Vagina (tissue), 2 donors: ENCODE measurements around the gene SLC39A9. TPM values are rescaled to one million over a fixed set of nuclear protein-coding genes. Genes with fewer than 3 reads are reported as not detected.
A peak's percentile ranks its signal among the peaks of the same experiment; 100 is the strongest.

Source experiments
- DNase-seq, 2 donors: peaks; one replicate each; pipeline ENCODE4 v3.0.0-alpha.2; 2017; ENCODE audit errors: extremely low spot score in 2 of 2
- H3K27ac ChIP-seq: fragments of 200-600 bp; sonication (generic); one replicate; pipeline ENCODE4 v1.5.1; 2019
- H3K27me3 ChIP-seq: fragments of 200-600 bp; sonication (generic); one replicate; pipeline ENCODE4 v1.5.1; 2019
- H3K36me3 ChIP-seq, 2 donors: fragments of 200-600 bp; sonication (generic); one replicate each; pipeline ENCODE4 v1.5.1; 2017 to 2019
- H3K4me1 ChIP-seq: fragments of 200-600 bp; sonication (generic); one replicate; pipeline ENCODE4 v1.5.1; 2019
- H3K4me3 ChIP-seq, 2 donors: fragments of 200-600 bp; sonication (generic); 1 replicate in 1 of 2; 2 replicates in 1 of 2; pipeline ENCODE4 v1.5.1; 2016 to 2019
- H3K9me3 ChIP-seq: fragments of 200-600 bp; sonication (generic); one replicate; pipeline ENCODE4 v1.5.1; 2019
- CTCF ChIP-seq, 3 experiments: fragments of 450-650 bp in 2 of 3; fragments of 200-600 bp in 1 of 3; sonication (generic) in 1 of 3; IDR thresholded peaks; one replicate each; pipeline ENCODE4 v1.5.1; 2017 to 2019; ENCODE audit warnings: antibody characterized with exemption in 3 of 3, mild to moderate bottlenecking in 2 of 3, moderate library complexity in 2 of 3
- POLR2A ChIP-seq, 2 donors: fragments of 450-650 bp; IDR thresholded peaks; one replicate each; pipeline ENCODE4 v1.6.1; 2017; ENCODE audit warnings: antibody characterized with exemption in 2 of 2, mild to moderate bottlenecking in 2 of 2, moderate library complexity in 2 of 2
- POLR2AphosphoS5 ChIP-seq, 2 donors: sonication (generic); formaldehyde crosslinking; IDR thresholded peaks; one replicate each; pipeline ENCODE4 v1.9.0; 2017; ENCODE audit warnings: antibody characterized with exemption in 2 of 2, mild to moderate bottlenecking in 2 of 2, low read depth in 1 of 2; ENCODE audit not compliant: insufficient read depth in 1 of 2
- intact Hi-C: fragments of 100-400 bp; cut with DNase I; formaldehyde crosslinking; loops from one replicate; pipeline ENCODE4 v1.15.1; 2023
- total RNA-seq: library from RNA; depleted of rRNA; stranded (reverse); fragments of >200 nt; gene quantifications from one replicate; pipeline ENCODE4 v1.2.3, GENCODE V29; 2016

The SLC39A9 gene
- total RNA-seq, 1 donor from 2014 or later: 46.7 TPM

- Histone ChIP-seq H3K4me3 (no peak overlapping the region), H3K36me3 (peaks cover 0 to 3% of the 10 kb centered on the region in 2 donors), H3K9me3 (no peaks in the 10 kb centered on the region), H3K27ac (no peak overlapping the region), H3K27me3 (no peaks in the 10 kb centered on the region), H3K4me1 (no peaks in the 10 kb centered on the region)
- TF ChIP-seq CTCF (IDR thresholded peaks at IDR 0.05) (no peak), POLR2A (IDR thresholded peaks at IDR 0.05) (no peak), POLR2AphosphoS5 (IDR thresholded peaks at IDR 0.05; ENCODE audit: insufficient read depth in 1 of 2, low read depth in 1 of 2) (no peak)
- DNase-seq: no peak
- intact Hi-C loops: no loop called here
These were observed 50.7 kb downstream of the SLC39A9 start for GRCh38 chr14:69449216-69449615.

GRCh38 chr14:69451941-69452340 lies 53.4 kb downstream of the SLC39A9 start:
- intact Hi-C loops: no loop called here
- H3K4me3 ChIP-seq: no peak overlapping the region
- no peaks in the 10 kb centered on the region for H3K27me3 ChIP-seq
- DNase-seq: no peak
- peaks cover 0 to 19% of the 10 kb centered on the region in 2 donors for H3K36me3 ChIP-seq
- no peaks in the 10 kb centered on the region for H3K9me3 ChIP-seq
- H3K4me1 ChIP-seq: no peaks in the 10 kb centered on the region
- TF ChIP-seq CTCF (IDR thresholded peaks at IDR 0.05): no peak
- no peak for TF ChIP-seq POLR2AphosphoS5 (IDR thresholded peaks at IDR 0.05; ENCODE audit: insufficient read depth in 1 of 2, low read depth in 1 of 2)
- TF ChIP-seq POLR2A (IDR thresholded peaks at IDR 0.05): no peak
- H3K27ac ChIP-seq: no peak overlapping the region

GRCh38 chr14:69458350-69458749 lies 59.9 kb downstream of the SLC39A9 start:
- Histone ChIP-seq H3K27me3 (no peaks in the 10 kb centered on the region), H3K4me1 (no peaks in the 10 kb centered on the region), H3K4me3 (no peak overlapping the region), H3K9me3 (no peaks in the 10 kb centered on the region), H3K36me3 (peaks cover 0 to 34% of the 10 kb centered on the region in 2 donors), H3K27ac (no peak overlapping the region)
- DNase-seq: no peak
- intact Hi-C loops: no loop called here
- TF ChIP-seq CTCF (IDR thresholded peaks at IDR 0.05) (no peak), POLR2AphosphoS5 (IDR thresholded peaks at IDR 0.05; ENCODE audit: insufficient read depth in 1 of 2, low read depth in 1 of 2) (no peak), POLR2A (IDR thresholded peaks at IDR 0.05) (no peak)

- no peak overlapping the region for H3K27ac ChIP-seq
- TF ChIP-seq POLR2A (IDR thresholded peaks at IDR 0.05) (no peak), CTCF (IDR thresholded peaks at IDR 0.05) (no peak), POLR2AphosphoS5 (IDR thresholded peaks at IDR 0.05; ENCODE audit: insufficient read depth in 1 of 2, low read depth in 1 of 2) (no peak)
- no peak for DNase-seq
- H3K36me3 ChIP-seq: peaks cover 0 to 34% of the 10 kb centered on the region in 2 donors
- no peaks in the 10 kb centered on the region for H3K27me3 ChIP-seq
- H3K4me3 ChIP-seq: no peak overlapping the region
- no peaks in the 10 kb centered on the region for H3K9me3 ChIP-seq
- intact Hi-C loops: no loop called here
- no peaks in the 10 kb centered on the region for H3K4me1 ChIP-seq
These were observed 60.6 kb downstream of the SLC39A9 start for GRCh38 chr14:69459122-69459521.

- Histone ChIP-seq H3K36me3 (peaks cover 0 to 34% of the 10 kb centered on the region in 2 donors), H3K4me1 (no peaks in the 10 kb centered on the region), H3K27me3 (no peaks in the 10 kb centered on the region), H3K9me3 (no peaks in the 10 kb centered on the region), H3K27ac (no peak overlapping the region), H3K4me3 (no peak overlapping the region)
- TF ChIP-seq CTCF (IDR thresholded peaks at IDR 0.05): peak; percentile 36 to 92 (median 81)
- peak in 1 of 2 donors; percentile 89 for TF ChIP-seq POLR2AphosphoS5 (IDR thresholded peaks at IDR 0.05; ENCODE audit: insufficient read depth in 1 of 2, low read depth in 1 of 2)
- TF ChIP-seq POLR2A (IDR thresholded peaks at IDR 0.05): no peak
- intact Hi-C loops: loop anchor here (10.0 kb wide), 1 partner anchor 215 kb away; no protein-coding TSS in a partner anchor
- DNase-seq: no peak
These were observed 61.7 kb downstream of the SLC39A9 start for GRCh38 chr14:69460093-69460701.
